GM19193 (cell line): Measurements from ENCODE around the gene FAM120C.

Experiments
- POLR2A ChIP-seq: IDR thresholded peaks from 4 replicates; pipeline ENCODE4 v1.6.1; 2011; ENCODE audit not compliant: insufficient read depth, insufficient read length; ENCODE audit errors: extremely low read depth

FAM120C gene

DNA sequence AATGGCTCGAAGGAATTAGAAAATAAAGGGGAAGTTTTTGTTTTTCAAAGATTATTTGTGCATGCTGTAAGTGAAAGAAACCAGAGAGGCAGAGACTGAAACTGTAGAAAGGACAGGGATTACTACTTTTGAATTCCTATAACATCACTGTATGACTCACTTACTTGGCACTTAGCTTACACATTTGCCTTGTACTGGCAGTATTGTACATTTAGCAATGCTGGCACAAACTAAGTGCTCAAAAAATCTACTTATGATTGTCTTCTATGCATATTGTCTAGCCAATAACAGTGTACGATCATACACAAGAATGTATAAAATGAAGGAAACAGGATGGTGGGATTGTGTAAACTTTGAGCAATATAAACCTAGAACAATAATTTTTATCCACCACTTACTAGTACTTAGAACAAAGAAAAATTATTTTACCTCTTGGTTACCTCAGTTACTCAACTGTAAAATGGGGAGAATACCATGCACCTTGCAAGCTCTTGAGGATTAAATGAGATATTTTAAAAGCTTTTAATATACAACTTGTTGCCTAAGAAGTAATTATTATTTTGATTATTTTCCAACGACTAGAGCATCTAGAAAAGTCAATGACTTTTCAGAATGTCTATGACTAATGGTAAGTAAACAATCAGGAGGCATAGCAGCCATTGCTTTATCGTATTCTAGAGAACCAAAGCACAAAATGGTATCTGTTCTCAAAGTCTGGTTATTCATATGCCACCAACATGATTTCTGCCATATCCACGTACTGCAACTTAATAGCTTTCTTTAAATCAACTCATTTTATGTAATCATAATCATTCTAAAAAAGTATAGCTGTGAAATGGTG, 4.7 kb downstream of the FAM120C start:
- TF ChIP-seq POLR2A, result no peak

DNA sequence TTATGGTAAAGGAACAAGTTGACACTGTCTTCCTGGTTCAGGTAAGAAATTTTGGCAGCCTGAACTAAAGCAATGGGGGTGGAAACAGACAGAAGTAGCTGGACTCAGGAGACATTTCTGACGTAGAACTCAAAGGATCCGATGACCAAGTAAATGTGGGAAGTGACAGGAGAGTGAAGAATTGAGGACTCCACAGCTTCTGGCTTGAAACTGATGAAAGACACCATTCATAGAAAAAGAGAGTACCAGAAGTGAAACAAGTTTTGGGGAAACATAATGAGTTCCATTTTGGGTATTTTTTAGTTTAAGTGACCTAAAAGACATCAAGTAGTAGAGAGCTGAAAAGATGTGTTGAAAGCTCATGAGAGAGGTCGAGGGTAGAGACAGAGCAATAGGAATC, 5.7 kb downstream of the FAM120C start:
- no peak for TF ChIP-seq POLR2A

DNA sequence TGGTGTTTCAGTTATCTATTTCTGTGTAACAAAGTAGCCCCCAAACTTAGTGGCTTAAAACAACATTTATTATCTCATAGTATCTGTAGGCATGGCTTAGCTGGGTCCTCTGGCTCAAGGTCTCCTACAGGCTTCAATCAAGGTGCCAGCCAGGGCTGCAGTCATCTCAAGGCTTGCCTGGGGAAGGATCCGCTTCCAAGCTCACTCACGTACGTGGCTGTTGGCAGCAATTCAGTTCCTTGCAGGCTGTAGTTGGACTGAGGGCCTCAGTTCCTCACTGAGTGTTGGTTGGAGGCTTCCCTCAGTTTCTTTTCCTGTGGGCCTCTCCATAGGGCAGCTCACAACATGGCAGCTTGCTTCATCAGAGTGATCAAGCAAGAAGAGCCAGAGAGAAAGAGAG, 9.3 kb downstream of the FAM120C start:
- TF ChIP-seq POLR2A, result no peak

DNA sequence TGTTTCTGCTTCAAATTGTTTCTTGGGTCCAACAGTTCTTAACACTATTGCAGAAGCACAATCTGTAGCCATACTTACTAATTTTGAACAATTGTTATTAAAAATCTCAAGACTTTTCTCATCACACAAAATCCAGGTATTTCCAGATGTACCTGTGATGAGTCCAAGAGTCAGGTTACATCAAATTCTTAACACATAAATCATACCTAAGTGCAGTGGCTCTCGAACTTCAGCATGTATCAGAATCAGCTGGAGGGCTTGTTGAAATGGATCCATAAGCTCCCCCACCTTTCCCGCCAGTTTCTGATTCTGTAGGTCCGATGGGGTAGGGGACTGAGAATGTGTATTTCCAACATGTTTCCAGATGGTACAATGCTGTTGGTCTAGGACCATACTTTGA, 10.6 kb downstream of the FAM120C start:
- TF ChIP-seq POLR2A, result no peak

DNA sequence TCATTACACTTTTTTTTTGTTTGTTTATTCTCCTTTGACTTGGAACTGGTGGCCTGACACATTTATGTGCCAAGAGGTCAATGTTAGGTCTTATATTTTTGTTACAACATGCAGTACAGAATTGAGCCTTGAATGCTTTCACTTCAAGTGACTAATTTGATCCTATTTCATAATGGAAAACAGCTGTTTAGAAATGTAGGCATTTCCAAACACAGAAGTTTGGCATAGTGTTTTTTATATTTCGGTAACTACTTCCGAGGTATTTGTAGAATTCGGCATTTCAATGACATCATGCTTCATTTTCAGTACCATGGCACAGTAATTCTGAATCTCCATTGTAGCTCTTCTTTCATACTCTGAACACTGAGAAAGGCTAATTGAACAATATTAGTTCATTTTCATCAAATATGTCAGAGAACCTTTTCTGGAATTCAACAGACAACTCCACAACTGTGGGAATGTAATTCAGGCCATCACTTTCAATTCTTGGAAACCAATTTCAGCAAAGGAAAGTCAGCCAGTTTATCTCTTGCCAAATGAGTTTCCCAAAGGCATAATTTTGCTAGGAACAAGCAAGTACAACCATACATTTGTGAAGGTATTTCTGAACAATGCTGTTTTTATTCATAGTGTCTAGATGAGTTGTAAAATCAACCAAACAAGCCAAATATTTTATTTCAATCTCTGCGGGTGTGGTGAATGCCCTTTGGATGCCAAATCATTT, 11.4 kb downstream of the FAM120C start:
- TF ChIP-seq POLR2A, result no peak

DNA sequence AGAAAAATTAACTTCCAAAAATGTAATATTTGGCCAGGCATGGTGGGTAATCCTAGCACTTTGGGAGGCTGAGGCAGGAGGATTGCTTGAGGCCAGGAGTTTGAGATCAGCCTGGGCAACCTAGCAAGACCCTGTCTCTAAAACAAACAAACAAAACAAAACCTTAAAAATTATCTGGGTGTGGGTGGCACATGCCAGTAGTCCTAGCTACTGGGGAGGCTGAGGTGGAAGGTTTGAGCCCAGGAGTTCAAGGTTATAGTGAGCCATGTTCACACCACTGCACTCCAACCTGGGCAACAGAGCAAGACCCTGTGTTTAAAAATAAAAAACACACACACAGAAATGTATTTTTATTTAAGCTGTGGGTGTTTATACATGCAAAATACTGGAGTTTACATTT, 12.0 kb downstream of the FAM120C start:
- no peak for TF ChIP-seq POLR2A

DNA sequence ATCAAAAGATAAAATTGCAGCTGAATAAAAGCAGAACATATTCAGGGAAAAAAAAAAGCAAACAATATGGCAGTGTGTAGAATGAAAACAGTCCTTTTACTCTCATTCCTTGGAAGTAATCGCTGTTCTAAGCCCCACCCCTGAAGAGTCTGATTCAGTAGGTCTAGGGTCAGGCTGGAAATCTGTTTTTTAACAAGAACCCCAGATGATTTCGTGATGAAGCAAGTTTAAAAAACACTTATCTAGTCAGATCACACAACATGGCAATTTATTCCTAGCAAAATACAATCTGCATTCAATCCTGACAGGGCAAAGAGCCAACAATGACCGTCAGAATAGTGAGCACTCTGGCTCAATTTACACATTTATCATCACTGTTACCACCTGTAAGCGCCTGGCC, 16.1 kb downstream of the FAM120C start:
- no peak for TF ChIP-seq POLR2A

DNA sequence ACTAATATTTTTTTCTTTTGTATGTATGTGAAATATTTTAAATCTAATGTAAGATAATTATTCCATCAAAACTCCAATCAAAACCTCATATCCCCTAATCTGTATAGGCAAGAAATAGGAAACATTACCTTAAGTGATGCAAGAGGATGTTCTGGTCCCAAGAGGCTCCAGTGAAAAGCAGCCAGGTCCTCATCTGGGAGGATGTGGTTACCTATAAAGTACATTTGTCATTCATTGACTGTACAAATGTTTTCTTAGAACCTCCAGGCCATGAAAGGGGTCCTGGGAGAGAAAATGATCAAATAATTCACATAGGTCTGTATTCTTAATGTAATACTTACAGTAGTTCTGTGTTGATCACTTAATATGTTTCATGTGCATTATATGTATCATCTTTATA, 25.5 kb downstream of the FAM120C start:
- TF ChIP-seq POLR2A, result no peak

DNA sequence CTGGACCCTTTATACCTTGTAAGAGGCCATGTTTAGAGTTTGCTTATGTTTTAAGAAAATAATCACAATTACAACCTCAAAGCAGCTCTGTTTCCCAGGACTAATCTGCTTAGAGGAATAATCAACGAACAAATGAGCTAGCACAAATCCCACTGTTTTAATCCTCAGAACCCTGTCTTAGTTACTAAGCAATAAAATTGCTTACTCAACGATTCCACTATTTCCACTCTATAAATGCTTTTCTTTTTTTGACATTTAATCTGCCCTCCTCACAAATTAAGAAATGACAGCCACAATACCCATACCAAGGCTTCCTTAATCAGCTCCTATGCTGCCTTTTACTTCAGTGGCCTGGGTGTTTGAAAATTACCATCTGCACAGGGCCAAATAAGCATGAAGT, 48.8 kb downstream of the FAM120C start:
- no peak for TF ChIP-seq POLR2A

DNA sequence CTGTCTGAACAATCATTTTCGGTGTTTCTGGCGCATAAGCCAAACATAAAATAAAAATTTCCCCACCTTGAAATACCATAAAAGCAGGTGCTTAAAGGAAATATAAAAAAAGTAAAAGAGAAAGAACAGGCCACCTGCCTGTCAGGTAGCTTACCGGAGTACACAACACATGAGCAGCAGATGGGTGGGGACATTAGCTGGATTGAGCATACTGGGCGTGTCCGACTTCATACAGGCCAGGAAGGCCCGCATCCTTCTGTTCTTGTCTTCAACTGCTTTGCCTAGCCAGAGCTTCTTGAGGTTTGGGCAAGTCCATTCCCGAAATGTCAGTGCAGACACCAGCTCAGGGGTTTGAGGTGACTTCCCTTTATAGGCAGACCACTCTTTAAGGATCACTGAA, 66.7 kb downstream of the FAM120C start:
- no peak for TF ChIP-seq POLR2A

DNA sequence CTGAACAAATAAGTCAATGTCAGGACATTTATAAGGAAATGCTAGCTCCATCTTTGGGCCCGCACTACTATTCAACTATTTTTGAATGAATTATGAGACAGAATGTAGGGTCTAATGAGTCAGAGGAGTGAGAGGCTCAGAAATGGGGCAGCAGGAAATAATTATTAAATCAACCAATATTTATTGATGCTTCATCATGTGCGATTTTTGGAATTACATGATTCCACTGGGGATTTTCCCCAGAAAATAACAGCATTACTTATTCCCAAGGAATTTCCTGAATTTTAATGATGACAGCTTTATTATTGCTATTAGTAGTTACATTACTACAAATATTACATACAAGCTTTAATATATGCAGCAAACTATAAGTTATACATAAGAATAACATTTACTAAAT, 89.5 kb downstream of the FAM120C start:
- no peak for TF ChIP-seq POLR2A

DNA sequence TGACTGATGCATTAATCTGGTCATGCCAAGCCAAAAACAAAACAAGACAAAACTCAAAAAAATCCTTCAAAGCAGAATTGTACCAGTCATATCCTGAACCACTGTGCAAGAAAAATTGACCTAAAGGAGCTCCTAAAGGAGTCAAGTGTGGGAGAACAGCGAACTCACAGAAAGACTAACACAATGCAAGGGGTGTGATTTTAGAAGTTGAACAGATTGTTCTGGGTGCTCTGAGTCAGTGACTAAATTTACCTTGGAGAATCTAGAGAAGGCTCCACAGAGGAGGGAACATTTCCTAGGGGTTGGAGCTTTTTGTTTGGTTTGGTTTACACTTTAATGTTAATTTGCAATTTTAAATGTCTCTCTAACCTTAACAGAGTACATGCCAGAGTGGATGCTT, 89.9 kb downstream of the FAM120C start:
- TF ChIP-seq POLR2A, result no peak

DNA sequence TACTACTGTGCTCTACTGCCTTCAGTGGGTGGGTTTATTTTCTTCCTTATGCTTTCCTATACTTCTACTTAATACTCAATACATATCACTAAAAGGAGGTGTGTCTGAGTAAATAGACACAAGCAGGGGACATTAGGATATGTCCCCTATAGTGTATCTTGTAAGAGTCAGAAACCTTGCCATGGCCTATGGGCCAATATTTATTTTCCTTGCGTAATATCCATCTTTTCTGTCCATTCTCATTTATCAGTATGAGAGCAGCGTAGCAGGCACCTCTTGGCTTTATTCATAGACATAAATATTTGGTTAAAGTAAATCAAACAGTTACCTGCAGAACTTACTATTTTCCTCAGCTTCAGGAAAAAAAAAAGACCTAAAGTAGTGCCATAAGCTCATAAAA, 92.2 kb downstream of the FAM120C start:
- no peak for TF ChIP-seq POLR2A

DNA sequence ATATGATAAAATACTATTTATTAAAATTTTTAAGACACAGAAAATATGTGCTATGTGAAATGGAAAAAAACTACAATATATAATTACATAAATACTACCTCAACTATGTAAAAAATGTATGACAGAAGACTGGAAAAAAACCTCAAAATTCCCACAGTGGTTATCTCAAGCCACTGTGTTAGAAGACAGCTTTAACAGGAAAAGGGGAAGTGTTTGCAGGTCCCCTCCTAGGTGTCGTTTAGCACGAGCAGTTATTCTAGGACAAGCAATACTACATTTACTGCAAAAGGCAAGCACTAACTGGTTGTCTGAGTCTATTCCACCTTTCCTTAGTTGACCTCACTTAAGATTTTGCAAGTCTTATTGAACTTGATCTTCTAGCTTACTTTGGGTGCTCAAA, 93.9 kb downstream of the FAM120C start:
- no peak for TF ChIP-seq POLR2A

DNA sequence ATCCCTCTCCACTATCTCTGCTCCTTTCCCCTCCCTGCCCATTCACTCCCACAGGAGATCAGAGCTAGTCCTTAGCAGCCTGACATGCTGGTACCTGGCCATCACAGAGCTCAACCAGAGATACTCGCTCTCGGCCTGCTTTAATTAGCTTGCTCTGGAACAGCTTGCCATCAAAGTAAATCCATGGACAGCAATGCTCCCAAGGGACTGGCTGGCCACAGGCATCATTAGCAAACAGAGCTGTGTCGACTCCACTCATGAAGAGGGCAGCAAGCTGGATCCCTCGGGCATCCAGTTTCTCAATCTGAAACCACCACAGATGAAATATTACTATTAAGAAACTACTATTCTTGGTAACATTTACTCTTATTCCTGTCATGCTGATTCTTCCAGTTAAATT, 95.4 kb downstream of the FAM120C start:
- TF ChIP-seq POLR2A, result no peak

DNA sequence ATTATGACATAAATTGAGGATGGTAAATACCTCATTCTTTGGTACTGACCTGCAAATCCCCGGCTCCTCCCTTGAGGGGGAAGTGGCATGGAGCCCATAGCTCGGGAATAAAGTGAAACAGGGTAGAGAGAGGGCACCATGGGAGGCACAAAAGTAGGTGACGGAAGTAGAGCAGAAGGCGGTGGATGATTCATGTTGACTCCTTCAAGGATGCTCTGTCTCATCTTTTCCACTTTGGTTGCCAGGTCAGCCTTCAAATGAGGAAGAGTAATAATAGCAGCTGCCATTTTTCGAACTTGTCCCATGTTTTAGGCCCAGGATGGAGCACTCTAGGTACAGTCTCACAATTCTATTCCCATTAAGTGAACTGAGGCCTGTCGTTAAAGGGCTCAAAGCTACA, 97.4 kb downstream of the FAM120C start:
- TF ChIP-seq POLR2A, result no peak
